Neural cell (in vitro differentiated cells): ENCODE results near the gene PPAN. TPM values are rescaled to one million over a fixed set of nuclear protein-coding genes. Genes with fewer than 3 reads are reported as not detected.

Experiments used
- H2AFZ ChIP-seq: fragments of 200-600, 300-800 bp; sonication (generic), shearing (Covaris generic); 2 replicates; pipeline ENCODE4 v1.6.0; 2014; ENCODE audit warnings: low read depth, mild to moderate bottlenecking, antibody characterized with exemption, low read length, moderate library complexity
- H3F3A ChIP-seq: fragments of 200-600 bp; shearing (Covaris generic); 2 replicates; pipeline ENCODE4 v1.6.1; 2016; ENCODE audit warnings: mild to moderate bottlenecking, moderate library complexity, mixed read lengths, antibody characterized with exemption, low read length; ENCODE audit not compliant: insufficient read depth, poor library complexity, severe bottlenecking
- H3K27ac ChIP-seq: fragments of 200-600, 300-800 bp; sonication (generic), shearing (Covaris generic); 2 replicates; pipeline ENCODE4 v1.5.1; 2014; ENCODE audit warnings: mild to moderate bottlenecking, low read length, moderate library complexity
- H3K27me3 ChIP-seq: fragments of 300-800, 200-600 bp; sonication (generic), shearing (Covaris generic); 2 replicates; pipeline ENCODE4 v1.6.0; 2014; ENCODE audit warnings: mild to moderate bottlenecking, low read depth, low read length, moderate library complexity; ENCODE audit not compliant: insufficient read depth
- H3K36me3 ChIP-seq: fragments of 300-800, 200-600 bp; sonication (generic), shearing (Covaris generic); 2 replicates; pipeline ENCODE4 v1.5.1; 2014; ENCODE audit warnings: mild to moderate bottlenecking, antibody characterized with exemption, low read length, moderate library complexity; ENCODE audit not compliant: insufficient read depth
- H3K4me2 ChIP-seq: fragments of 300-800, 200-600 bp; sonication (generic), shearing (Covaris generic); 2 replicates; pipeline ENCODE4 v1.6.0; 2014; ENCODE audit warnings: mild to moderate bottlenecking, low read length
- H3K4me3 ChIP-seq: fragments of 300-800, 200-600 bp; sonication (generic), shearing (Covaris generic); 2 replicates; pipeline ENCODE4 v1.5.1; 2014; ENCODE audit warnings: mild to moderate bottlenecking, low read length, moderate library complexity
- H3K79me2 ChIP-seq: fragments of 200-600 bp; shearing (Covaris generic); replicated peaks from 2 replicates; pipeline ENCODE4 v1.6.0; 2014; ENCODE audit warnings: mild to moderate bottlenecking, low read length, moderate library complexity; ENCODE audit not compliant: insufficient read depth
- H3K9ac ChIP-seq: fragments of 300-800, 200-600 bp; sonication (generic), shearing (Covaris generic); 2 replicates; pipeline ENCODE4 v1.6.1; 2016; ENCODE audit warnings: mild to moderate bottlenecking, low read length, mixed read lengths
- H3K9me2 ChIP-seq: fragments of 200-600 bp; shearing (Covaris generic); 2 replicates; pipeline ENCODE4 v1.6.1; 2016; ENCODE audit warnings: mild to moderate bottlenecking, low read length, mixed read lengths; ENCODE audit not compliant: insufficient read depth
- H3K9me3 ChIP-seq: fragments of 200-600, 300-800 bp; sonication (generic), shearing (Covaris generic); 2 replicates; pipeline ENCODE4 v1.6.1; 2016; ENCODE audit warnings: mild to moderate bottlenecking, mixed run types, low read length, moderate library complexity, mixed read lengths
- H4K20me1 ChIP-seq: fragments of 200-600 bp; shearing (Covaris generic); 2 replicates; pipeline ENCODE4 v1.6.1; 2016; ENCODE audit warnings: mild to moderate bottlenecking, mixed run types; ENCODE audit not compliant: insufficient read depth
- EP300 ChIP-seq: fragments of 450-650 bp; conservative IDR thresholded peaks from 2 replicates; pipeline ENCODE4 v1.6.1; 2014; ENCODE audit warnings: antibody characterized with exemption, mild to moderate bottlenecking, moderate library complexity; ENCODE audit not compliant: poor library complexity, severe bottlenecking
- EZH2 ChIP-seq: fragments of 200-600, 300-800 bp; shearing (Covaris generic), sonication (generic); IDR thresholded peaks from 2 replicates; pipeline ENCODE4 v1.6.1; 2014; ENCODE audit warnings: antibody characterized with exemption, low read length, borderline replicate concordance, mild to moderate bottlenecking; ENCODE audit not compliant: insufficient read depth, poor library complexity, severe bottlenecking
- POLR2AphosphoS5 ChIP-seq: IDR thresholded peaks from 2 replicates; pipeline ENCODE4 v1.6.1; 2012
- RAD21 ChIP-seq: fragments of 450-650 bp; conservative IDR thresholded peaks from 2 replicates; pipeline ENCODE4 v1.6.1; 2014; ENCODE audit warnings: antibody characterized with exemption, mild to moderate bottlenecking, moderate library complexity
- REST ChIP-seq: IDR thresholded peaks from 2 replicates; pipeline ENCODE4 v1.6.1; 2012; ENCODE audit warnings: borderline replicate concordance
- TAF1 ChIP-seq: IDR thresholded peaks from 2 replicates; pipeline ENCODE4 v1.6.1; 2012; ENCODE audit warnings: low read depth
- polyA plus RNA-seq: library from polyadenylated mRNA; depleted of rRNA; stranded (reverse); fragments of >200 nt; gene quantifications from 2 replicates; pipeline ENCODE4 v1.2.3, GENCODE V29; 2014

The PPAN gene
- polyA plus RNA-seq, 1 donor from 2014 or later: 13.9 TPM

GRCh38 chr19:10113592-10113963 is 7.4 kb downstream of the PPAN start:
- peaks cover 8% of the 10 kb centered on the region for H3K36me3 ChIP-seq
- no peaks in the 10 kb centered on the region for H3K27me3 ChIP-seq
- H3K9ac ChIP-seq: no peak overlapping the region
- no peak overlapping the region for H3K4me3 ChIP-seq
- no peak for TF ChIP-seq EP300
- TF ChIP-seq POLR2AphosphoS5: peak; percentile 6
- H3K9me3 ChIP-seq: no peaks in the 10 kb centered on the region
- H3K79me2 ChIP-seq: no peaks in the 10 kb centered on the region
- H3K4me2 ChIP-seq: no peak overlapping the region
- H3K9me2 ChIP-seq: no peaks in the 10 kb centered on the region
- no peak overlapping the region for H2AFZ ChIP-seq
- no peaks in the 10 kb centered on the region for H3F3A ChIP-seq
- H3K27ac ChIP-seq: no peak overlapping the region
- no peaks in the 10 kb centered on the region for H4K20me1 ChIP-seq

GRCh38 chr19:10113964-10114650 is 7.9 kb downstream of the PPAN start:
- H3F3A ChIP-seq: no peaks in the 10 kb centered on the region
- no peak overlapping the region for H2AFZ ChIP-seq

GRCh38 chr19:10114651-10115391 is 8.7 kb downstream of the PPAN start:
- no peaks in the 10 kb centered on the region for H3K9me3 ChIP-seq
- no peak overlapping the region for H3K27ac ChIP-seq
- H3K36me3 ChIP-seq: peaks cover 8% of the 10 kb centered on the region
- no peaks in the 10 kb centered on the region for H3K9me2 ChIP-seq
- H3K79me2 ChIP-seq: peaks cover 8% of the 10 kb centered on the region
- no peak overlapping the region for H3K4me3 ChIP-seq
- no peaks in the 10 kb centered on the region for H4K20me1 ChIP-seq
- H3K9ac ChIP-seq: no peak overlapping the region
- no peaks in the 10 kb centered on the region for H3F3A ChIP-seq
- TF ChIP-seq TAF1 (no peak), EZH2 (no peak), RAD21 (no peak)
- H3K4me2 ChIP-seq: no peak overlapping the region
- H2AFZ ChIP-seq: no peak overlapping the region
- H3K27me3 ChIP-seq: no peaks in the 10 kb centered on the region

More at GRCh38 chr19:10113964-10114650, 7.9 kb downstream of the PPAN start:
- Histone ChIP-seq H3K9me3 (no peaks in the 10 kb centered on the region), H3K4me3 (no peak overlapping the region), H3K27me3 (no peaks in the 10 kb centered on the region), H4K20me1 (no peaks in the 10 kb centered on the region), H3K4me2 (no peak overlapping the region), H3K27ac (no peak overlapping the region), H3K9me2 (no peaks in the 10 kb centered on the region), H3K9ac (no peak overlapping the region), H3K79me2 (peaks cover 4% of the 10 kb centered on the region), H3K36me3 (peaks cover 8% of the 10 kb centered on the region)
- no peak for TF ChIP-seq REST
- peak; percentile 4 for TF ChIP-seq POLR2AphosphoS5
